ENCODE results near the gene INHBB. TPM values are rescaled to one million over a fixed set of nuclear protein-coding genes. Genes with fewer than 3 reads are reported as not detected.

Gene INHBB
- total RNA-seq, 1 donor from 2014 or later = not detected

DNA sequence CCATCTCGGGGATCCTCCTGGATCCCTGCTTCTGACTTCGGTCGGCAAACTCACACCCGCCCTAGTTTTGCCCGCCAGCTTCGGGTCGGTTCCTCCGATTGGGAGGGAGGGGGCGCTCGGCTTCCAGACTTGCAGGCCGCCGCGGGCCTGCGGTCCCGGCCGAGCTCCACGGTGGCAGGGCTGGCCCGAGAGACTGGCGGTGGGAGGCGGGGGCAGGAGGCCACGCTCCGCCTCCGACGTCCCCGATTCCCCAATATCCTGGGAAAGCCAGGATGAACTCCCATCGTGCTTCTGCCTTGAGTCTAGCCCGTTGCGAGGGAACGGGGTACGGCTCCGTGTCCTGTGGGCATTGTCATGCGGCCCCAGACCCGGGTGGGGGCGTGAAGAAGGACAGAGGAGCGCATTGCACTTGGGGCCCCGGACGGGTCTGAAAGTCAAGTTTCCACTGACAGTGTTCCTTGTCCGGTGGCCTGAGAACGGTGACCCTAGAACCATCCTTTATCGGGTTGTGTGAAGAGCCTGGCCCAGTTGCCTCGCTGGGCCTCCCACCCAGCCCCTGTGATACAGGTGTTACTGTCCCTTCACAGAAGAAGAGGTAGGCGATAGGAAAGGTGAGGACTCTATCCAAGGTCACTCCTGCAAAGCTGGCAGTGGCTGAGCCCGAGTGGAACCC, 2.4 kb upstream of the INHBB start:
- DNase-seq (ENCODE audit: low spot score in 2 of 2, unreplicated experiment in 2 of 2) = peak; percentile 72 to 81
- peak overlapping the region; percentile 37 for H3K4me3 Mint-ChIP-seq
- H3K4me1 Mint-ChIP-seq = peaks cover 13% of the 10 kb centered on the region
- no peaks in the 10 kb centered on the region for H3K9me3 Mint-ChIP-seq
- peaks cover 82% of the 10 kb centered on the region for H3K27me3 Mint-ChIP-seq (ENCODE audit: low read depth)
- H3K36me3 Mint-ChIP-seq = no peaks in the 10 kb centered on the region
- TF ChIP-seq, protein P1, sequence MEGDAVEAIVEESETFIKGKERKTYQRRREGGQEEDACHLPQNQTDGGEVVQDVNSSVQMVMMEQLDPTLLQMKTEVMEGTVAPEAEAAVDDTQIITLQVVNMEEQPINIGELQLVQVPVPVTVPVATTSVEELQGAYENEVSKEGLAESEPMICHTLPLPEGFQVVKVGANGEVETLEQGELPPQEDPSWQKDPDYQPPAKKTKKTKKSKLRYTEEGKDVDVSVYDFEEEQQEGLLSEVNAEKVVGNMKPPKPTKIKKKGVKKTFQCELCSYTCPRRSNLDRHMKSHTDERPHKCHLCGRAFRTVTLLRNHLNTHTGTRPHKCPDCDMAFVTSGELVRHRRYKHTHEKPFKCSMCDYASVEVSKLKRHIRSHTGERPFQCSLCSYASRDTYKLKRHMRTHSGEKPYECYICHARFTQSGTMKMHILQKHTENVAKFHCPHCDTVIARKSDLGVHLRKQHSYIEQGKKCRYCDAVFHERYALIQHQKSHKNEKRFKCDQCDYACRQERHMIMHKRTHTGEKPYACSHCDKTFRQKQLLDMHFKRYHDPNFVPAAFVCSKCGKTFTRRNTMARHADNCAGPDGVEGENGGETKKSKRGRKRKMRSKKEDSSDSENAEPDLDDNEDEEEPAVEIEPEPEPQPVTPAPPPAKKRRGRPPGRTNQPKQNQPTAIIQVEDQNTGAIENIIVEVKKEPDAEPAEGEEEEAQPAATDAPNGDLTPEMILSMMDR (IDR thresholded peaks at IDR 0.05; ENCODE audit: unreplicated experiment) = peak; percentile 79
- H3K27ac Mint-ChIP-seq = no peak overlapping the region

DNA sequence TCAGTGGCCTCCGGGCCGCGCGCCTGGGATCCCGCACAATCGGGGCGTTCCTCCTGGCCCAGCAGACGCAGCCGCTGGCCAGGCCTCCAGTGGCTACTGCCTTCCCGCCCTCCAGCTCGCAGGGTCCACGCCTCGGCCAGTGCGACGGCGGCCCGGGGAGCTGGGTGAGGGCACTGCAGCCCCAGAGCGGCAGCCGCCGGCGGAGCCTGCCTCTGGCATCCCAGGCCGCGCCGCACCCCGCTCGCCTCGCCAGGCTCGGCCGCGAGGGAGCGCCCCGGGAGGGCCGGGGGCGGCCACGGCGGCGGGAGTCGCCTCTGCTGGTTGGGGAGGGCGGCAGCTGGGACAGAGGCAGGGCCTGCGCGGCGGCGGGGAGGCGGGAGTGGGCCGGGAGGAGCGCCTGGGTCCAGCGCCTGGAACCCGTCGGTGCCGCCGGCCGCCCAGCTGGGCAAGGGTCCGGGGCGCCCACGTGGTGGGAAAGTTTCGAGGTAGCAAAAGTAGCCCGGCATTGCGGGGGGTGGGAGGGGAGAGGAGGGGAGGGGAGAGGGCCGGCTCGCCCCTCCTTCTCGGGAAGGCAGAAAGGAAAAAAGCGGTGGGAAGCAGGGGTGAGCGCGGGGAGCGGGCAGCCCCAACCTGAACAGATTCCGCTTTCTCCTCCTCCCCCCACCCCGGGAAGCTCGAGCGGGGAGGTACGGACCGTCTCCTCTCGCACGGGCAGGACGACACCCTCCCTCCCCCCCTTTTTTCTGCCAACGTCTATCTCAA, 1.5 kb upstream of the INHBB start:
- Mint-ChIP-seq H3K27me3 (ENCODE audit: low read depth) (peaks cover 83% of the 10 kb centered on the region), H3K9me3 (no peaks in the 10 kb centered on the region), H3K27ac (no peak overlapping the region), H3K4me3 (no peak overlapping the region), H3K36me3 (no peaks in the 10 kb centered on the region), H3K4me1 (peaks cover 15% of the 10 kb centered on the region)
- DNase-seq (ENCODE audit: low spot score in 2 of 2, unreplicated experiment in 2 of 2) = no peak
- TF ChIP-seq, protein P1 (IDR thresholded peaks at IDR 0.05; ENCODE audit: unreplicated experiment) = no peak

DNA sequence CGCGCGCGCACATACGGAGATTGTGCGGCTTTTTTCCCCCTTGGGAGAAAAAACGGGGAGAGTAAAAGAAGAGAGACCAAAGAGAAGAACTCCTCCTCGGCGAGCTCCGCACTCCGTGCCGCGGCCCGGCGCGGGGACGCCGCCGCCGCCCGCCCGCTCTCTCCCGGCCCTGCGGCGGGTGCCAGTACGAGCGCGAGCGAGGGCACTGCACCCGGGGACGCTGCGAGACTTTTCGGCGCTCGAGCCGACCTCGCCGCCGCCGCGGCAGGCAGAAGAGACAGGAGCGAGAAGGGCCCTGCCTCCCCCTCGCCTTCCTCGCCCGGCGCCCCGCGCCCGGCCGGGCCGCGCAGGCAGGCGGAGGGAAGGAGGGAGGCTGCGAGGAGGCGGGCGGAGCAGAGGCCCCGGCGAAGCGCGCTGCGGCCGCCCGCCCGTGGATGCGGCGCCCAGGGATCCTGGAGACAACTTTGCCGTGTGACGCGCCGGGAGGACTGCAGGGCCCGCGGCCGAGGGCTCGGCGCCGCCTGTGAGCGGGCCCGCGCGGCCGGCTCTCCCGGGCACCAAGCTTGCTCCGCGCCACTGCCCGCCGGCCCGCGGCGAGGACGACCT, 857 bp upstream of the INHBB start:
- TF ChIP-seq, protein P1 (IDR thresholded peaks at IDR 0.05; ENCODE audit: unreplicated experiment) = no peak

DNA sequence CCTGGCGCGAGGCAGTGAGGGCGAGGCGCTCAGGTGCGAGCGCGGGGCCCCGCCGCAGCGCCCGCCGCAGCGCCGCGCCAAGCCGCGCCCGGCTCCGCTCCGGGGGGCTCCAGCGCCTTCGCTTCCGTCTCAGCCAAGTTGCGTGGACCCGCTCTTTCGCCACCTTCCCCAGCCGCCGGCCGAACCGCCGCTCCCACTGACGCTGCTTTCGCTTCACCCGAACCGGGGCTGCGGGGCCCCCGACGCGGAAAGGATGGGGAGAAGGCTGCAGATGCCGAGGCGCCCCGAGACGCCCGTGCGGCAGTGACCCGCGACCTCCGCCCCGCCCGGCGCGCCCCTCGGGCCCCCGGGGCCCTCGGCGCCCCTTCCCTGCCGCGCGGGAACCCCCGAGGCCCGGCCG, 328 bp upstream of the INHBB start:
- no peak for DNase-seq (ENCODE audit: low spot score in 2 of 2, unreplicated experiment in 2 of 2)
- H3K27ac Mint-ChIP-seq = no peak overlapping the region
- peaks cover 15% of the 10 kb centered on the region for H3K4me1 Mint-ChIP-seq
- peaks cover 84% of the 10 kb centered on the region for H3K27me3 Mint-ChIP-seq (ENCODE audit: low read depth)
- no peaks in the 10 kb centered on the region for H3K36me3 Mint-ChIP-seq
- H3K9me3 Mint-ChIP-seq = no peaks in the 10 kb centered on the region
- peak overlapping the region; percentile 26 for H3K4me3 Mint-ChIP-seq
- TF ChIP-seq, protein P1 (IDR thresholded peaks at IDR 0.05; ENCODE audit: unreplicated experiment) = no peak

More for the DNA sequence above, 857 bp upstream of the INHBB start:
- Mint-ChIP-seq H3K27me3 (ENCODE audit: low read depth) (peaks cover 84% of the 10 kb centered on the region), H3K36me3 (no peaks in the 10 kb centered on the region), H3K9me3 (no peaks in the 10 kb centered on the region), H3K4me3 (no peak overlapping the region), H3K27ac (no peak overlapping the region), H3K4me1 (peaks cover 15% of the 10 kb centered on the region)
- peak in 1 of 2 experiments; percentile 56 for DNase-seq (ENCODE audit: low spot score in 2 of 2, unreplicated experiment in 2 of 2)

DNA sequence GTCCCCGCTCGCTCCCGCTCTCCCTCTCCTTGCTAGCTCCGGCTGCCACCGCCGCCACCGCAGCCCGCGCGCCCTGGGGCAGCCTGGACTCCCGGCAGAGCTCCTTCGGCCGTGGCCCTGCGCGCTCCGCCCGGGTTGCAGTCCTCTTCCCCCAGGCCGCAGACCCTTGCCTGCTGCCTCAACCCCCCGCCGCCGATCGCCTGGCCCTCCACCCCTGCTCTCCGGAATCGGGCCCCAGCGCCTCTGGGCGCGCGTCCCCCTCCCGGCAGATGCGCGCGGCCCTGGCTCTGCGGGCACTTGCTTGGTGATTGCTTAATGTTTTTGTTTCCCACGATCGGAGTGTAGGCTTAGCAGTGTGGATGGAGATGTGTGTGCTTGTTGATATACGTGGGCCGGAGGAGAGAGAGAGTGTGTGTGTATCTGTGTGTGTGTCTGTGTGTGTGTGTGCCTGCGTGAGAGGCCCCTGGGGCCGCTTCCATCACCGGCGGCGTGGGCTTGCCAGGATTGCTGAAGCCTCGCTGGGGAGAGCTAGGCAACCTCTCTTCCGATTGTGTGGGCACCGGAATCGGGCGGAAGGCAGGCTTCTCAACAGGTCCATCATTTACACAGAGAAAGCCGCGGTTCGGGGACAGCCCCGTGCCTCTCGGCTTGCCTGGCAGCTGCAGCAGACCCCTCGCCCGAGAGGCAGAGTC, 877 bp downstream of the INHBB start:
- no peaks in the 10 kb centered on the region for H3K9me3 Mint-ChIP-seq
- no peak overlapping the region for H3K27ac Mint-ChIP-seq
- peaks cover 83% of the 10 kb centered on the region for H3K27me3 Mint-ChIP-seq (ENCODE audit: low read depth)
- peaks cover 15% of the 10 kb centered on the region for H3K4me1 Mint-ChIP-seq
- no peaks in the 10 kb centered on the region for H3K36me3 Mint-ChIP-seq
- H3K4me3 Mint-ChIP-seq = peak overlapping the region; percentile 33
- no peak for DNase-seq (ENCODE audit: low spot score in 2 of 2, unreplicated experiment in 2 of 2)
- TF ChIP-seq, protein P1 (IDR thresholded peaks at IDR 0.05; ENCODE audit: unreplicated experiment) = no peak
